MM.1S (cell line): Measurements from ENCODE around the gene ARPC1A.

Source experiments
- EZH2phosphoT487 ChIP-seq: fragments of 300-600 bp; sonication (generic); IDR thresholded peaks from 2 replicates; pipeline ENCODE4 v1.6.1; 2018; ENCODE audit warnings: antibody characterized with exemption, low read length
- TF ChIP-seq, protein P1 (sequence below): fragments of 300-600 bp; sonication (generic); IDR thresholded peaks from 2 replicates; pipeline ENCODE4 v1.5.1; 2016; ENCODE audit warnings: antibody characterized with exemption, low read length, mixed read lengths

DNA sequence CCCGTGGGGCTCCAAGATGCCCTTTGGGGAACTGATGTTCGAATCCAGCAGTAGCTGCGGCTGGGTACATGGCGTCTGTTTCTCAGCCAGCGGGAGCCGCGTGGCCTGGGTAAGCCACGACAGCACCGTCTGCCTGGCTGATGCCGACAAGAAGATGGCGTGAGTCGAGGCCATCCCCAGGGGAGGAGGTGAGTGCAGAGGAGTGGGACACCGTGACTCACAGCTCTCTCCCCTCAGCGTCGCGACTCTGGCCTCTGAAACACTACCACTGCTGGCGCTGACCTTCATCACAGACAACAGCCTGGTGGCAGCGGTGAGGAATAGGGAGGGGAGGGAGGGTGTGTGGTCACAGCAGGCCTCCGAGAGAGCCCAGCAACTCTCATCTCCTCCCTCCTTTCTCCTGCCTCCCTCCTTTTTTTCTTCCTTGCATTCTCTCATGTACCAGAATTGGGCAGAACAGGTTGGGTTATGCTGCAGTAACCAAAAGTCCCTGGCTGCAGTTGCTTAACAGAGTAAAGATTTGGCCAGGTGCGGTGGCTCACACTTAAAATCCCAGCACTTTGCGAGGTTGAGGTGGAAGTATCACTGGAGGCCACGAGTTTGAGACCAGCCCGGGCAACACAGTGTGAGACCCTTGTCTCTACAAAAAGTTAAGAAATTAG is 65.4 kb downstream of the ARPC1A start:
- TF ChIP-seq, protein P1, sequence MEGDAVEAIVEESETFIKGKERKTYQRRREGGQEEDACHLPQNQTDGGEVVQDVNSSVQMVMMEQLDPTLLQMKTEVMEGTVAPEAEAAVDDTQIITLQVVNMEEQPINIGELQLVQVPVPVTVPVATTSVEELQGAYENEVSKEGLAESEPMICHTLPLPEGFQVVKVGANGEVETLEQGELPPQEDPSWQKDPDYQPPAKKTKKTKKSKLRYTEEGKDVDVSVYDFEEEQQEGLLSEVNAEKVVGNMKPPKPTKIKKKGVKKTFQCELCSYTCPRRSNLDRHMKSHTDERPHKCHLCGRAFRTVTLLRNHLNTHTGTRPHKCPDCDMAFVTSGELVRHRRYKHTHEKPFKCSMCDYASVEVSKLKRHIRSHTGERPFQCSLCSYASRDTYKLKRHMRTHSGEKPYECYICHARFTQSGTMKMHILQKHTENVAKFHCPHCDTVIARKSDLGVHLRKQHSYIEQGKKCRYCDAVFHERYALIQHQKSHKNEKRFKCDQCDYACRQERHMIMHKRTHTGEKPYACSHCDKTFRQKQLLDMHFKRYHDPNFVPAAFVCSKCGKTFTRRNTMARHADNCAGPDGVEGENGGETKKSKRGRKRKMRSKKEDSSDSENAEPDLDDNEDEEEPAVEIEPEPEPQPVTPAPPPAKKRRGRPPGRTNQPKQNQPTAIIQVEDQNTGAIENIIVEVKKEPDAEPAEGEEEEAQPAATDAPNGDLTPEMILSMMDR: no peak
- TF ChIP-seq EZH2phosphoT487: no peak
